ENCODE results near the gene EFCAB8. TPM values are rescaled to one million over a fixed set of nuclear protein-coding genes. Genes with fewer than 3 reads are reported as not detected.

The EFCAB8 gene
- total and polyA plus RNA-seq, 7 donors = 0.03 to 0.08 (median 0.04) TPM; not detected in 4

- TF ChIP-seq, protein P1, sequence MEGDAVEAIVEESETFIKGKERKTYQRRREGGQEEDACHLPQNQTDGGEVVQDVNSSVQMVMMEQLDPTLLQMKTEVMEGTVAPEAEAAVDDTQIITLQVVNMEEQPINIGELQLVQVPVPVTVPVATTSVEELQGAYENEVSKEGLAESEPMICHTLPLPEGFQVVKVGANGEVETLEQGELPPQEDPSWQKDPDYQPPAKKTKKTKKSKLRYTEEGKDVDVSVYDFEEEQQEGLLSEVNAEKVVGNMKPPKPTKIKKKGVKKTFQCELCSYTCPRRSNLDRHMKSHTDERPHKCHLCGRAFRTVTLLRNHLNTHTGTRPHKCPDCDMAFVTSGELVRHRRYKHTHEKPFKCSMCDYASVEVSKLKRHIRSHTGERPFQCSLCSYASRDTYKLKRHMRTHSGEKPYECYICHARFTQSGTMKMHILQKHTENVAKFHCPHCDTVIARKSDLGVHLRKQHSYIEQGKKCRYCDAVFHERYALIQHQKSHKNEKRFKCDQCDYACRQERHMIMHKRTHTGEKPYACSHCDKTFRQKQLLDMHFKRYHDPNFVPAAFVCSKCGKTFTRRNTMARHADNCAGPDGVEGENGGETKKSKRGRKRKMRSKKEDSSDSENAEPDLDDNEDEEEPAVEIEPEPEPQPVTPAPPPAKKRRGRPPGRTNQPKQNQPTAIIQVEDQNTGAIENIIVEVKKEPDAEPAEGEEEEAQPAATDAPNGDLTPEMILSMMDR (IDR thresholded peaks at IDR 0.05) = no peak
- no peak for DNase-seq
- no peak for ATAC-seq
- intact Hi-C loops (cut with DNase I) = no loop called here
- Histone ChIP-seq H3K27ac (no peak overlapping the region), H3K4me1 (no peaks in the 10 kb centered on the region), H3K4me3 (no peak overlapping the region), H3K27me3 (ENCODE audit: insufficient read depth in 3 of 3, low read length in 2 of 3) (no peaks in the 10 kb centered on the region), H3K36me3 (ENCODE audit: insufficient read depth in 1 of 2, low read depth in 1 of 2) (no peaks in the 10 kb centered on the region), H3K9me3 (no peaks in the 10 kb centered on the region)
- WGBS, 3 donors = 59 to 72% (median 67%) methylated on average over 4 of the region's 4 CpGs
These were observed 13.0 kb downstream of the EFCAB8 start for GRCh38 chr20:32871627-32872160.

- no peaks in the 10 kb centered on the region for H3K9me3 ChIP-seq
- DNase-seq (no peak), ATAC-seq (no peak)
- intact Hi-C loops (cut with DNase I) = no loop called here
- 70 to 81% (median 77%) methylated on average over 6 of the region's 6 CpGs for WGBS, 3 donors
- H3K27me3 ChIP-seq (ENCODE audit: insufficient read depth in 3 of 3, low read length in 2 of 3) = no peaks in the 10 kb centered on the region
- H3K36me3 ChIP-seq (ENCODE audit: insufficient read depth in 1 of 2, low read depth in 1 of 2) = no peaks in the 10 kb centered on the region
- no peak overlapping the region for H3K27ac ChIP-seq
- H3K4me1 ChIP-seq = no peaks in the 10 kb centered on the region
- TF ChIP-seq, protein P1 (IDR thresholded peaks at IDR 0.05) = no peak
- H3K4me3 ChIP-seq = no peak overlapping the region
These were observed 13.5 kb downstream of the EFCAB8 start for GRCh38 chr20:32872266-32872665.

GRCh38 chr20:32875673-32876072 lies 16.9 kb downstream of the EFCAB8 start:
- TF ChIP-seq, protein P1 (IDR thresholded peaks at IDR 0.05) = no peak
- no peaks in the 10 kb centered on the region for H3K27me3 ChIP-seq (ENCODE audit: insufficient read depth in 3 of 3, low read length in 2 of 3)
- no peaks in the 10 kb centered on the region for H3K9me3 ChIP-seq
- 94 to 97% (median 95%) methylated on average over 9 of the region's 9 CpGs for WGBS, 3 donors
- no peaks in the 10 kb centered on the region for H3K36me3 ChIP-seq (ENCODE audit: insufficient read depth in 1 of 2, low read depth in 1 of 2)
- ATAC-seq (no peak), DNase-seq (no peak)
- H3K4me1 ChIP-seq = no peaks in the 10 kb centered on the region
- no peak overlapping the region for H3K27ac ChIP-seq
- H3K4me3 ChIP-seq = no peak overlapping the region
- intact Hi-C loops (cut with DNase I) = no loop called here

- TF ChIP-seq, protein P1 (IDR thresholded peaks at IDR 0.05) = no peak
- no peak overlapping the region for H3K27ac ChIP-seq
- no peak overlapping the region for H3K4me3 ChIP-seq
- no peak for DNase-seq
- no peaks in the 10 kb centered on the region for H3K27me3 ChIP-seq (ENCODE audit: insufficient read depth in 3 of 3, low read length in 2 of 3)
- H3K4me1 ChIP-seq = no peaks in the 10 kb centered on the region
- WGBS, 3 donors = 60 to 71% (median 68%) methylated on average over 5 of the region's 5 CpGs
- H3K9me3 ChIP-seq = no peaks in the 10 kb centered on the region
- intact Hi-C loops (cut with DNase I) = no loop called here
- no peak for ATAC-seq
- no peaks in the 10 kb centered on the region for H3K36me3 ChIP-seq (ENCODE audit: insufficient read depth in 1 of 2, low read depth in 1 of 2)
These were observed 18.8 kb downstream of the EFCAB8 start for GRCh38 chr20:32877507-32877906.

GRCh38 chr20:32878820-32879219 lies 20.1 kb downstream of the EFCAB8 start:
- DNase-seq (no peak), ATAC-seq (no peak)
- Histone ChIP-seq H3K4me1 (no peaks in the 10 kb centered on the region), H3K36me3 (ENCODE audit: insufficient read depth in 1 of 2, low read depth in 1 of 2) (no peaks in the 10 kb centered on the region), H3K9me3 (no peaks in the 10 kb centered on the region), H3K27ac (no peak overlapping the region), H3K27me3 (ENCODE audit: insufficient read depth in 3 of 3, low read length in 2 of 3) (no peaks in the 10 kb centered on the region), H3K4me3 (no peak overlapping the region)
- 97 to 98% (median 97%) methylated on average over 3 of the region's 3 CpGs for WGBS, 3 donors
- intact Hi-C loops (cut with DNase I) = no loop called here
- TF ChIP-seq, protein P1 (IDR thresholded peaks at IDR 0.05) = no peak
